ENCODE measurements around the gene CDR2L. TPM values are rescaled to one million over a fixed set of nuclear protein-coding genes. Genes with fewer than 3 reads are reported as not detected.

CDR2L gene
- total RNA-seq, 1 donor from 2014 or later, result 22.8 TPM

GRCh38 chr17:75012096-75012345 lies 24.6 kb downstream of the CDR2L start:
- DNase-seq (ENCODE audit: low spot score in 2 of 2, unreplicated experiment in 2 of 2), result no peak
- Mint-ChIP-seq H3K36me3 (peaks cover 10% of the 10 kb centered on the region), H3K27ac (peak overlapping the region; percentile 98), H3K9me3 (no peaks in the 10 kb centered on the region), H3K27me3 (ENCODE audit: low read depth) (no peaks in the 10 kb centered on the region), H3K4me1 (peaks cover 32% of the 10 kb centered on the region), H3K4me3 (peak overlapping the region; percentile 94)
- no peak for TF ChIP-seq CTCF (IDR thresholded peaks at IDR 0.05; ENCODE audit: unreplicated experiment)

- Mint-ChIP-seq H3K4me1 (peaks cover 32% of the 10 kb centered on the region), H3K9me3 (no peaks in the 10 kb centered on the region), H3K27me3 (ENCODE audit: low read depth) (no peaks in the 10 kb centered on the region), H3K4me3 (peak within 1 kb of the TSS; percentile 94), H3K27ac (peak within 1 kb of the TSS; percentile 98), H3K36me3 (peaks cover 10% of the 10 kb centered on the region)
- DNase-seq (ENCODE audit: low spot score in 2 of 2, unreplicated experiment in 2 of 2), result peak; percentile 68 to 85
- TF ChIP-seq CTCF (IDR thresholded peaks at IDR 0.05; ENCODE audit: unreplicated experiment), result peak; percentile 40
Measured at GRCh38 chr17:75012346-75013091, 25.1 kb downstream of the CDR2L start, which contains the start of gene MRPL58. Gene MRPL58 (plus strand): TSS chr17:75012670. CDS start chr17:75012687, 17 bp downstream.

GRCh38 chr17:75013092-75013559 lies 25.7 kb downstream of the CDR2L start:
- peak overlapping the region; percentile 94 for H3K4me3 Mint-ChIP-seq
- peaks cover 12% of the 10 kb centered on the region for H3K36me3 Mint-ChIP-seq
- no peaks in the 10 kb centered on the region for H3K27me3 Mint-ChIP-seq (ENCODE audit: low read depth)
- H3K27ac Mint-ChIP-seq, result peak overlapping the region; percentile 98
- DNase-seq (ENCODE audit: low spot score in 2 of 2, unreplicated experiment in 2 of 2), result no peak
- TF ChIP-seq CTCF (IDR thresholded peaks at IDR 0.05; ENCODE audit: unreplicated experiment), result no peak
- peaks cover 32% of the 10 kb centered on the region for H3K4me1 Mint-ChIP-seq
- no peaks in the 10 kb centered on the region for H3K9me3 Mint-ChIP-seq

- no peak for DNase-seq (ENCODE audit: low spot score in 2 of 2, unreplicated experiment in 2 of 2)
- Mint-ChIP-seq H3K36me3 (peaks cover 34% of the 10 kb centered on the region), H3K9me3 (no peaks in the 10 kb centered on the region), H3K4me3 (no peak overlapping the region), H3K4me1 (peaks cover 15% of the 10 kb centered on the region), H3K27ac (no peak overlapping the region), H3K27me3 (ENCODE audit: low read depth) (no peaks in the 10 kb centered on the region)
- TF ChIP-seq CTCF (IDR thresholded peaks at IDR 0.05; ENCODE audit: unreplicated experiment), result no peak
Measured at GRCh38 chr17:75019146-75019545, 31.7 kb downstream of the CDR2L start.

GRCh38 chr17:75019710-75020109 lies 32.3 kb downstream of the CDR2L start:
- Mint-ChIP-seq H3K4me1 (peaks cover 15% of the 10 kb centered on the region), H3K36me3 (peaks cover 34% of the 10 kb centered on the region), H3K9me3 (no peaks in the 10 kb centered on the region), H3K27ac (peak overlapping the region; percentile 80), H3K4me3 (no peak overlapping the region), H3K27me3 (ENCODE audit: low read depth) (no peaks in the 10 kb centered on the region)
- no peak for DNase-seq (ENCODE audit: low spot score in 2 of 2, unreplicated experiment in 2 of 2)
- TF ChIP-seq CTCF (IDR thresholded peaks at IDR 0.05; ENCODE audit: unreplicated experiment), result no peak
